ENCODE data around the gene CFAP70.

CFAP70 gene

DNA sequence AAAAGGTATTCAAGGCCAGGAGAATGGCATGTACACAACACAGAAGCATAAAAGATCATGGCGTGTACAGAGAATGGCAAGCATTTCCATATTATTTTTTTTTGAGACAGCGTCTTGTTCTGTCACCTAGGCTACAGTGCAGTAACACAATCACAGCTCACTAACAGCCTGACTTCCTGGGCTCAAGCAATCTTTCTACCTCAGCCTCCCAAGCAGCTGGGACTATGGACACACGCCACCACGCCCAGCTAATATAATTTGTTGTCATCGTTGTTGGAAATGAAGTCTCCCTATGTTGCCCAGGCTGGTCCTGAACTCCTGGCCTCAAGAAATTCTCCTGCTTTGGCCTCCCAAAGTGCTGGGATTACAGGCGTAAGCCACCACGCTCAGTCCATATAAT, 27.9 kb upstream of the CFAP70 start:
- H3K4me3 ChIP-seq (replicated peaks; ENCODE audit: insufficient read depth, low read length): no peak overlapping the region
- no peaks in the 10 kb centered on the region for H3K27me3 ChIP-seq (ENCODE audit: insufficient read depth, poor library complexity, severe bottlenecking)
- DNase-seq (ENCODE audit: low read depth in 1 of 2, low spot score in 1 of 2): no peak
- H3K27ac ChIP-seq (replicated peaks): no peak overlapping the region
- TF ChIP-seq SPI1 (IDR thresholded peaks at IDR 0.05; ENCODE audit: borderline replicate concordance, low read depth): no peak
- no peak for TF ChIP-seq GABPA (IDR thresholded peaks at IDR 0.05; ENCODE audit: low read depth)
- no peak for TF ChIP-seq CTCF (IDR thresholded peaks at IDR 0.05; ENCODE audit: insufficient read depth, low read length)
- no peak for TF ChIP-seq POLR2AphosphoS5 (IDR thresholded peaks at IDR 0.05; ENCODE audit: low read depth)
- TF ChIP-seq, protein P1, sequence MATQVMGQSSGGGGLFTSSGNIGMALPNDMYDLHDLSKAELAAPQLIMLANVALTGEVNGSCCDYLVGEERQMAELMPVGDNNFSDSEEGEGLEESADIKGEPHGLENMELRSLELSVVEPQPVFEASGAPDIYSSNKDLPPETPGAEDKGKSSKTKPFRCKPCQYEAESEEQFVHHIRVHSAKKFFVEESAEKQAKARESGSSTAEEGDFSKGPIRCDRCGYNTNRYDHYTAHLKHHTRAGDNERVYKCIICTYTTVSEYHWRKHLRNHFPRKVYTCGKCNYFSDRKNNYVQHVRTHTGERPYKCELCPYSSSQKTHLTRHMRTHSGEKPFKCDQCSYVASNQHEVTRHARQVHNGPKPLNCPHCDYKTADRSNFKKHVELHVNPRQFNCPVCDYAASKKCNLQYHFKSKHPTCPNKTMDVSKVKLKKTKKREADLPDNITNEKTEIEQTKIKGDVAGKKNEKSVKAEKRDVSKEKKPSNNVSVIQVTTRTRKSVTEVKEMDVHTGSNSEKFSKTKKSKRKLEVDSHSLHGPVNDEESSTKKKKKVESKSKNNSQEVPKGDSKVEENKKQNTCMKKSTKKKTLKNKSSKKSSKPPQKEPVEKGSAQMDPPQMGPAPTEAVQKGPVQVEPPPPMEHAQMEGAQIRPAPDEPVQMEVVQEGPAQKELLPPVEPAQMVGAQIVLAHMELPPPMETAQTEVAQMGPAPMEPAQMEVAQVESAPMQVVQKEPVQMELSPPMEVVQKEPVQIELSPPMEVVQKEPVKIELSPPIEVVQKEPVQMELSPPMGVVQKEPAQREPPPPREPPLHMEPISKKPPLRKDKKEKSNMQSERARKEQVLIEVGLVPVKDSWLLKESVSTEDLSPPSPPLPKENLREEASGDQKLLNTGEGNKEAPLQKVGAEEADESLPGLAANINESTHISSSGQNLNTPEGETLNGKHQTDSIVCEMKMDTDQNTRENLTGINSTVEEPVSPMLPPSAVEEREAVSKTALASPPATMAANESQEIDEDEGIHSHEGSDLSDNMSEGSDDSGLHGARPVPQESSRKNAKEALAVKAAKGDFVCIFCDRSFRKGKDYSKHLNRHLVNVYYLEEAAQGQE (IDR thresholded peaks at IDR 0.05; ENCODE audit: insufficient replicate concordance, low read depth): no peak

- Histone ChIP-seq H3K27ac (replicated peaks) (no peak overlapping the region), H3K4me3 (replicated peaks; ENCODE audit: insufficient read depth, low read length) (no peak overlapping the region), H3K27me3 (ENCODE audit: insufficient read depth, poor library complexity, severe bottlenecking) (no peaks in the 10 kb centered on the region)
- TF ChIP-seq POLR2AphosphoS5 (IDR thresholded peaks at IDR 0.05; ENCODE audit: low read depth): no peak
- TF ChIP-seq GABPA (IDR thresholded peaks at IDR 0.05; ENCODE audit: low read depth): no peak
- TF ChIP-seq, protein P1 (IDR thresholded peaks at IDR 0.05; ENCODE audit: insufficient replicate concordance, low read depth): no peak
- TF ChIP-seq CTCF (IDR thresholded peaks at IDR 0.05; ENCODE audit: insufficient read depth, low read length): no peak
- TF ChIP-seq SPI1 (IDR thresholded peaks at IDR 0.05; ENCODE audit: borderline replicate concordance, low read depth): no peak
- no peak for DNase-seq (ENCODE audit: low read depth in 1 of 2, low spot score in 1 of 2)
Observed at GRCh38 chr10:73379064-73379748, 20.5 kb upstream of the CFAP70 start.

DNA sequence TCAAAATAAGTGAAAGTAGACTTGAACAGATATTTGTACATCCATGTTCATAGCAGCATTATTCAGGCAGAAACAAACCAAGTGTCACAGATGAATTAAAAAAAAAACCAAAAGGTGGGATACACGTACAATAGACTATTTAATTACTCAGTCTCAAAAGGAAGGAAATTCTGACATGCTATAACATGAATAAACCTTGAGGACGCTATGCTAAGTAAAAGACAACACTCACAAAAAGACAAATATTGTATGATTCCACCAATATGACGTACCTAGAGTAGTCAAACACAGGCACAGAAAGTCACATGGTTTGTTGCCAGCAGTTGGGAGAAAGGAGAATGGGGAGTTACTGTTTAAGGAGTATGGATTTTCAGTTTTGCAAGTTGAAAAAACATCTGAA, 18.0 kb upstream of the CFAP70 start:
- Histone ChIP-seq H3K4me3 (replicated peaks; ENCODE audit: insufficient read depth, low read length) (no peak overlapping the region), H3K27ac (replicated peaks) (no peak overlapping the region), H3K27me3 (ENCODE audit: insufficient read depth, poor library complexity, severe bottlenecking) (no peaks in the 10 kb centered on the region)
- TF ChIP-seq, protein P1 (IDR thresholded peaks at IDR 0.05; ENCODE audit: insufficient replicate concordance, low read depth): no peak
- TF ChIP-seq CTCF (IDR thresholded peaks at IDR 0.05; ENCODE audit: insufficient read depth, low read length): no peak
- no peak for TF ChIP-seq POLR2AphosphoS5 (IDR thresholded peaks at IDR 0.05; ENCODE audit: low read depth)
- no peak for TF ChIP-seq SPI1 (IDR thresholded peaks at IDR 0.05; ENCODE audit: borderline replicate concordance, low read depth)
- TF ChIP-seq GABPA (IDR thresholded peaks at IDR 0.05; ENCODE audit: low read depth): no peak
- DNase-seq (ENCODE audit: low read depth in 1 of 2, low spot score in 1 of 2): no peak
